B cell (primary cell): ENCODE data around the gene MGME1. TPM values are rescaled to one million over a fixed set of nuclear protein-coding genes. Genes with fewer than 3 reads are reported as not detected.

Source experiments
- ATAC-seq: fragments of 200-7000 bp; cut with Tn5 transposase; one replicate; pipeline ENCODE4 v1.10.0; 2021; ENCODE audit warnings: low read depth, mild to moderate bottlenecking, moderate number of reproducible peaks, moderate library complexity
- CTCF ChIA-PET: fragments of 350-600 bp; sonication (Branson Sonifier 250); formaldehyde crosslinking; loops from one replicate; lab custom pipeline; 2021; ENCODE audit warnings: antibody characterized with exemption, inconsistent platforms; lab: Charles Lee
- POLR2A ChIA-PET: fragments of 350-600 bp; sonication (Branson Sonifier 250); formaldehyde crosslinking; loops from one replicate; lab custom pipeline; 2021; ENCODE audit warnings: antibody characterized with exemption; lab: Charles Lee
- DNase-seq: peaks from one replicate; pipeline ENCODE4 v3.0.0; 2013
- H2AFZ ChIP-seq: 2 replicates; pipeline ENCODE4 v1.6.1; 2012; ENCODE audit warnings: mild to moderate bottlenecking, low read depth, low read length; ENCODE audit not compliant: insufficient read depth, poor library complexity, severe bottlenecking
- H3K27ac ChIP-seq, 2 donors: 1 replicate in 1 of 2; 2 replicates in 1 of 2; pipeline ENCODE4 v1.5.1; 2012 to 2013; ENCODE audit warnings: low read length in 2 of 2, mild to moderate bottlenecking in 2 of 2, moderate library complexity in 1 of 2
- H3K27me3 ChIP-seq, 4 experiments: fragments of 200-600 bp in 1 of 4; sonication (generic) in 1 of 4; replicated peaks in 1 of 4; 1 replicate in 2 of 4; 2 replicates in 2 of 4; pipeline versions ENCODE4 v1.6.1 to v1.7.0; 2013 to 2016; ENCODE audit warnings: low read length in 3 of 4, mild to moderate bottlenecking in 2 of 4, mixed read lengths in 1 of 4, moderate library complexity in 1 of 4; ENCODE audit not compliant: insufficient read depth in 4 of 4, control insufficient read depth in 3 of 4; ENCODE audit errors: control extremely low read depth in 1 of 4
- H3K36me3 ChIP-seq, 2 experiments: replicated peaks in 1 of 2; 1 replicate in 1 of 2; 2 replicates in 1 of 2; pipeline versions ENCODE4 v1.6.1 to v1.7.1; 2013; ENCODE audit warnings: low read length in 1 of 2; ENCODE audit not compliant: insufficient read depth in 2 of 2, control insufficient read depth in 1 of 2; ENCODE audit errors: control extremely low read depth in 1 of 2, extremely low read depth in 1 of 2
- H3K4me1 ChIP-seq, 2 donors: fragments of 200-600 bp in 1 of 2; sonication (generic) in 1 of 2; 1 replicate in 1 of 2; 2 replicates in 1 of 2; pipeline versions ENCODE4 v1.5.1 to v1.6.1; 2013 to 2017; ENCODE audit warnings: low read length in 2 of 2; ENCODE audit not compliant: control insufficient read depth in 2 of 2, insufficient read depth in 2 of 2
- H3K4me2 ChIP-seq: replicated peaks from 2 replicates; pipeline ENCODE3; 2012; ENCODE audit warnings: mild to moderate bottlenecking, low read depth, low read length; ENCODE audit not compliant: poor library complexity, severe bottlenecking
- H3K4me3 ChIP-seq, 5 experiments: fragments of 200-600 bp in 1 of 5; sonication (generic) in 1 of 5; 1 replicate in 3 of 5; 2 replicates in 2 of 5; pipeline versions ENCODE4 v1.5.1 to v1.7.0; 2011 to 2016; ENCODE audit warnings: low read length in 4 of 5, mild to moderate bottlenecking in 4 of 5, low read depth in 2 of 5, control low read depth in 1 of 5, moderate library complexity in 1 of 5; ENCODE audit not compliant: insufficient read depth in 1 of 5; ENCODE audit errors: control extremely low read depth in 1 of 5, extremely low read depth in 1 of 5
- H3K79me2 ChIP-seq: fragments of 200-600 bp; sonication (generic); one replicate; pipeline ENCODE4 v1.6.0; 2016; ENCODE audit warnings: low read length; ENCODE audit not compliant: control insufficient read depth, insufficient read depth
- H3K9ac ChIP-seq: fragments of 200-600 bp; sonication (generic); 2 replicates; pipeline ENCODE4 v1.6.1; 2017; ENCODE audit warnings: mild to moderate bottlenecking, low read length, moderate library complexity
- H3K9me3 ChIP-seq, 3 donors: one replicate each; pipeline versions ENCODE4 v1.6.1 to v1.7.1; 2013; ENCODE audit warnings: low read length in 2 of 3; ENCODE audit not compliant: control insufficient read depth in 2 of 3, insufficient read depth in 1 of 3; ENCODE audit errors: control extremely low read depth in 1 of 3
- H4K20me1 ChIP-seq: 2 replicates; pipeline ENCODE4 v1.6.0; 2012; ENCODE audit warnings: mild to moderate bottlenecking, low read length; ENCODE audit not compliant: insufficient read depth, control insufficient read depth, poor library complexity, severe bottlenecking
- H3K27ac Mint-ChIP-seq: one replicate; pipeline ENCODE4 v1.8.0; 2021; ENCODE audit warnings: mixed read lengths
- H3K27me3 Mint-ChIP-seq: one replicate; pipeline ENCODE4 v1.8.0; 2021; ENCODE audit warnings: mixed read lengths
- H3K4me1 Mint-ChIP-seq: one replicate; pipeline ENCODE4 v1.8.0; 2021; ENCODE audit warnings: mixed read lengths
- H3K4me3 Mint-ChIP-seq: one replicate; pipeline ENCODE4 v1.8.0; 2021; ENCODE audit warnings: mixed read lengths
- H3K9me3 Mint-ChIP-seq: one replicate; pipeline ENCODE4 v1.8.0; 2022; ENCODE audit warnings: mixed read lengths; ENCODE audit not compliant: insufficient read depth
- EZH2 ChIP-seq: IDR thresholded peaks from 2 replicates; pipeline ENCODE4 v1.6.1; 2012; ENCODE audit warnings: borderline replicate concordance, low read depth, mild to moderate bottlenecking, moderate library complexity, low read length; ENCODE audit not compliant: insufficient read depth, poor library complexity, severe bottlenecking
- WGBS: methylation state at CpG from one replicate; pipeline ENCODE4 v1.1.5; 2013; ENCODE audit warnings: missing lambda C conversion rate; ENCODE audit not compliant: insufficient coverage; 5-methylcytosine and 5-hydroxymethylcytosine counted together
- intact Hi-C: fragments of 100-400 bp; cut with micrococcal nuclease; formaldehyde crosslinking; loops from one replicate; pipeline ENCODE4 v1.10.0; 2022
- polyA plus RNA-seq: library from polyadenylated mRNA; depleted of rRNA; stranded (reverse); fragments of >200 nt; gene quantifications from 2 replicates; pipeline ENCODE4 v1.2.3, GENCODE V29; 2012
- total RNA-seq, 2 donors: library from RNA; stranded (reverse); fragments of 120-200 nt in 1 of 2; gene quantifications; 1 replicate in 1 of 2; 2 replicates in 1 of 2; pipeline versions ENCODE4 v1.2.3 to v1.2.4, GENCODE V29; 2013 to 2022
- TF ChIP-seq, protein P1 (sequence below): fragments of 200-600 bp; IDR thresholded peaks from one replicate; pipeline ENCODE4 v1.8.0; 2022; ENCODE audit warnings: antibody characterized with exemption, mild to moderate bottlenecking

Gene MGME1
- total and polyA plus RNA-seq, 2 donors (not counting 1 experiment from before 2014, with no cell fraction given) = 29.8 to 33.2 TPM

GRCh38 chr20:17946040-17946439, 22.8 kb upstream of the MGME1 start:
- Histone ChIP-seq H3K4me3 (no peak overlapping the region), H3K36me3 (peaks cover 20 to 87% of the 10 kb centered on the region in 2 experiments), H3K27me3 (no peaks in the 10 kb centered on the region), H4K20me1 (peaks cover 23% of the 10 kb centered on the region), H3K4me2 (no peak overlapping the region), H3K4me1 (peaks cover 22 to 28% of the 10 kb centered on the region in 2 donors), H3K9me3 (no peaks in the 10 kb centered on the region), H3K9ac (no peak overlapping the region), H2AFZ (no peak overlapping the region), H3K27ac (no peak overlapping the region), H3K79me2 (peaks cover 30% of the 10 kb centered on the region)
- 100% methylated on average over 3 of the region's 5 CpGs for WGBS
- intact Hi-C loops = loop anchor here (2.0 kb wide), 1 partner anchor 15 kb away; no protein-coding TSS in a partner anchor
- ATAC-seq = no peak
- Mint-ChIP-seq H3K4me1 (peaks cover 40% of the 10 kb centered on the region), H3K27me3 (no peaks in the 10 kb centered on the region), H3K4me3 (no peak overlapping the region), H3K27ac (no peak overlapping the region), H3K9me3 (no peaks in the 10 kb centered on the region)
- TF ChIP-seq, protein P1, sequence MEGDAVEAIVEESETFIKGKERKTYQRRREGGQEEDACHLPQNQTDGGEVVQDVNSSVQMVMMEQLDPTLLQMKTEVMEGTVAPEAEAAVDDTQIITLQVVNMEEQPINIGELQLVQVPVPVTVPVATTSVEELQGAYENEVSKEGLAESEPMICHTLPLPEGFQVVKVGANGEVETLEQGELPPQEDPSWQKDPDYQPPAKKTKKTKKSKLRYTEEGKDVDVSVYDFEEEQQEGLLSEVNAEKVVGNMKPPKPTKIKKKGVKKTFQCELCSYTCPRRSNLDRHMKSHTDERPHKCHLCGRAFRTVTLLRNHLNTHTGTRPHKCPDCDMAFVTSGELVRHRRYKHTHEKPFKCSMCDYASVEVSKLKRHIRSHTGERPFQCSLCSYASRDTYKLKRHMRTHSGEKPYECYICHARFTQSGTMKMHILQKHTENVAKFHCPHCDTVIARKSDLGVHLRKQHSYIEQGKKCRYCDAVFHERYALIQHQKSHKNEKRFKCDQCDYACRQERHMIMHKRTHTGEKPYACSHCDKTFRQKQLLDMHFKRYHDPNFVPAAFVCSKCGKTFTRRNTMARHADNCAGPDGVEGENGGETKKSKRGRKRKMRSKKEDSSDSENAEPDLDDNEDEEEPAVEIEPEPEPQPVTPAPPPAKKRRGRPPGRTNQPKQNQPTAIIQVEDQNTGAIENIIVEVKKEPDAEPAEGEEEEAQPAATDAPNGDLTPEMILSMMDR = no peak
- TF ChIP-seq EZH2 = no peak
- CTCF ChIA-PET = interaction anchor here (1.0 to 1.3 kb wide), 3 partner anchors 47 to 264 kb away, joined by 3 to 5 read pairs (median 3); partner anchors contain the start of gene RRBP1
- POLR2A ChIA-PET = interaction anchor here (1.0 kb wide), 1 partner anchor 53 kb away, joined by 3 read pairs; no protein-coding TSS in a partner anchor
- DNase-seq = no peak

DNA sequence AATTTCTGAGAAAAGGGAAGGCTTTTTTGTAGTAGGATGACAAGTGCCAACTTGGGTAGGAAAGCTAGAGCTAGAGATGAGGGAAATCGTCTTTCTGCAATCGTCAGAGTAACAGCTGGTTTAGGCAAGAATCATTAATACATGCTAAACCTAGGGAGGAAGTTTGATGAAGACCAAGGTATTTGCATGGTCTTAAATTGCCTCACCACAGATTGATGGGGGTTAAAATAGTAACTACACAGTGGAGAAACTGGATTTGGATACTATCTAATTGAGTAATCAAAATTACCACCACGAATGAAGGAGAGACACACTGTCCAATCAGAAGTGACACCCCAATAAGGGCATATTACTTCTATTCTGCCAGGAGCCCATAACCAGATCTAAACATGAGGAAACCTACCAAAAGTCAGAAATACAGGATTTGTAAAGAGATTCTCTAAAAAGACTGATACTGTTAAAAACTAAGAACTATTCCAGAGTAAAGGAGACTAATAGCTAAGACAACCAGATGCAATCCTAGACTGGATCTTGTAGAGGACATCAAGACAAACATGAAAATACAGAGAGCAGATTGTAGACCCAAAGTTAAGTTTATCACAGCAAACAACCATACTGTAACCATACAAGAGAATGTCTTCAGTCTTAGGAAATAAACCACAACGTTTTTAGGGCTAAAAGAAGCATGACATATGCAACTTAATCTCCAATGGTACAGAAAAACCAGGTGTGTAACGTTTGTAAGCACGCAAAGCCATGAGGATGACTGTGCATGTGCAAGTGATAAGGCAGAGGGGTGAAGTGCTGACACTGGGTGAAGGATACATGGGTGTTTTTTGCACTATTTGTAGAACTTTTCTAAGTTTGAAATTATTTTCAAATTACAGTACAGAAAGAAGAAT, 22.0 kb upstream of the MGME1 start:
- intact Hi-C loops = loop anchor here (2.0 kb wide), 1 partner anchor 14 kb away; no protein-coding TSS in a partner anchor
- Mint-ChIP-seq H3K9me3 (no peaks in the 10 kb centered on the region), H3K4me1 (peaks cover 40% of the 10 kb centered on the region), H3K4me3 (no peak overlapping the region), H3K27ac (no peak overlapping the region), H3K27me3 (no peaks in the 10 kb centered on the region)
- Histone ChIP-seq H3K27me3 (no peaks in the 10 kb centered on the region), H3K9me3 (no peaks in the 10 kb centered on the region), H3K4me1 (peaks cover 22 to 28% of the 10 kb centered on the region in 2 donors), H3K9ac (no peak overlapping the region), H3K27ac (no peak overlapping the region), H3K4me3 (no peak overlapping the region), H3K4me2 (peak overlapping the region; percentile 12), H3K36me3 (peaks cover 20 to 88% of the 10 kb centered on the region in 2 experiments), H2AFZ (no peak overlapping the region), H3K79me2 (peaks cover 38% of the 10 kb centered on the region), H4K20me1 (peaks cover 23% of the 10 kb centered on the region)
- ATAC-seq = no peak
- no peak for TF ChIP-seq EZH2
- TF ChIP-seq, protein P1 = no peak
- ChIA-PET CTCF (interaction anchor here (1.0 to 2.1 kb wide), 5 partner anchors 10 to 264 kb away, joined by 3 to 6 read pairs (median 3); partner anchors contain the start of genes RRBP1 and SNX5), POLR2A (no interaction called here)
- DNase-seq = no peak
- 75% methylated on average over 2 of the region's 6 CpGs for WGBS
